Fibroblast of lung (primary cell): ENCODE data around the gene PLA2G6. TPM values are rescaled to one million over a fixed set of nuclear protein-coding genes. Genes with fewer than 3 reads are reported as not detected.

Source experiments
- DNase-seq, 2 donors: peaks; one replicate each; pipeline versions ENCODE4 v3.0.0 to v3.0.0-alpha.2; 2010; ENCODE audit warnings: low read depth in 2 of 2
- H2AFZ ChIP-seq: 2 replicates; pipeline ENCODE4 v1.5.1; 2012; ENCODE audit warnings: low read length, control low read depth, inconsistent platforms
- H3K27ac ChIP-seq: 2 replicates; pipeline ENCODE4 v1.5.1; 2011; ENCODE audit warnings: low read length, control low read depth; ENCODE audit not compliant: insufficient read depth
- H3K27me3 ChIP-seq: 2 replicates; pipeline ENCODE4 v1.5.1; 2011; ENCODE audit warnings: mild to moderate bottlenecking, low read length; ENCODE audit not compliant: control insufficient read depth, insufficient read depth
- H3K36me3 ChIP-seq: 2 replicates; pipeline ENCODE4 v1.5.1; 2011; ENCODE audit warnings: low read length; ENCODE audit not compliant: control insufficient read depth, insufficient read depth
- H3K4me1 ChIP-seq: 2 replicates; pipeline ENCODE4 v1.5.1; 2011; ENCODE audit warnings: low read length; ENCODE audit not compliant: control insufficient read depth, insufficient read depth; ENCODE audit errors: extremely low read depth
- H3K4me2 ChIP-seq: 2 replicates; pipeline ENCODE4 v1.5.1; 2011; ENCODE audit warnings: low read length, control low read depth; ENCODE audit not compliant: insufficient read depth; ENCODE audit errors: extremely low read depth
- H3K4me3 ChIP-seq, 4 experiments: fragments of 200-600 bp in 1 of 4; sonication (generic) in 1 of 4; replicated peaks in 1 of 4; 2 replicates each; pipeline ENCODE4 v1.5.1; 2011 to 2016; ENCODE audit warnings: low read length in 4 of 4, low read depth in 3 of 4, mild to moderate bottlenecking in 3 of 4, control low read depth in 2 of 4, inconsistent platforms in 1 of 4, mixed read lengths in 1 of 4; ENCODE audit not compliant: insufficient read depth in 1 of 4; ENCODE audit errors: control extremely low read depth in 1 of 4
- H3K79me2 ChIP-seq: 2 replicates; pipeline ENCODE4 v1.5.1; 2012; ENCODE audit warnings: mild to moderate bottlenecking, low read length, inconsistent platforms; ENCODE audit not compliant: control insufficient read depth, insufficient read depth
- H3K9ac ChIP-seq: 2 replicates; pipeline ENCODE4 v1.5.1; 2011; ENCODE audit warnings: mild to moderate bottlenecking, low read length, control low read depth; ENCODE audit not compliant: insufficient read depth
- H3K9me3 ChIP-seq: 2 replicates; pipeline ENCODE4 v1.5.1; 2012; ENCODE audit warnings: low read depth, low read length; ENCODE audit not compliant: control insufficient read depth, insufficient read depth
- H4K20me1 ChIP-seq: 2 replicates; pipeline ENCODE4 v1.5.1; 2011; ENCODE audit warnings: low read length; ENCODE audit not compliant: control insufficient read depth, insufficient read depth; ENCODE audit errors: extremely low read depth
- CTCF ChIP-seq, 2 donors: IDR thresholded peaks in 1 of 2; conservative IDR thresholded peaks in 1 of 2; 1 replicate in 1 of 2; 2 replicates in 1 of 2; pipeline ENCODE4 v1.5.1; 2011 to 2012; ENCODE audit warnings: low read length in 2 of 2, control low read depth in 1 of 2, inconsistent platforms in 1 of 2, low read depth in 1 of 2, mild to moderate bottlenecking in 1 of 2
- EZH2 ChIP-seq: IDR thresholded peaks from 2 replicates; pipeline ENCODE4 v1.5.1; 2012; ENCODE audit warnings: low read length, control low read depth, mild to moderate bottlenecking; ENCODE audit errors: missing control alignments
- polyA plus RNA-seq, 2 donors: library from polyadenylated mRNA; depleted of rRNA in 1 of 2; stranded (reverse) in 1 of 2; unstranded in 1 of 2; fragments of >200 nt; gene quantifications; 2 replicates each; pipeline ENCODE4 v1.2.1, GENCODE V29; 2011 to 2012; ENCODE audit warnings: missing spikeins in 1 of 2
- total RNA-seq: library from RNA; depleted of rRNA; stranded (reverse); fragments of >200 nt; gene quantifications from 2 replicates; pipeline ENCODE4 v1.2.1, GENCODE V29; 2014

Gene PLA2G6
- total and polyA plus RNA-seq, 2 donors (not counting 1 experiment from before 2014, with no cell fraction given): 4.8 to 29.9 TPM

GRCh38 chr22:38219632-38220031 is 38.0 kb upstream of the PLA2G6 start:
- no peaks in the 10 kb centered on the region for H3K9me3 ChIP-seq
- no peaks in the 10 kb centered on the region for H4K20me1 ChIP-seq
- H3K36me3 ChIP-seq: peaks cover 18% of the 10 kb centered on the region
- H3K27ac ChIP-seq: peak overlapping the region; percentile 90
- no peak overlapping the region for H2AFZ ChIP-seq
- H3K9ac ChIP-seq: no peak overlapping the region
- peaks cover 17% of the 10 kb centered on the region for H3K4me1 ChIP-seq
- no peak for TF ChIP-seq EZH2
- TF ChIP-seq CTCF (conservative IDR thresholded peaks at IDR 0.05 in 1 of 2, IDR thresholded peaks at IDR 0.05 in 1 of 2; ENCODE audit: low read depth in 1 of 2, low read length in 2 of 2): no peak
- H3K27me3 ChIP-seq: no peaks in the 10 kb centered on the region
- no peak overlapping the region for H3K4me3 ChIP-seq
- H3K79me2 ChIP-seq: no peaks in the 10 kb centered on the region
- DNase-seq: no peak
- H3K4me2 ChIP-seq: no peak overlapping the region

GRCh38 chr22:38218661-38219622 is 37.3 kb upstream of the PLA2G6 start:
- Histone ChIP-seq H3K36me3 (peaks cover 20% of the 10 kb centered on the region), H3K9me3 (no peaks in the 10 kb centered on the region), H3K79me2 (no peaks in the 10 kb centered on the region), H3K4me2 (no peak overlapping the region), H3K4me3 (no peak overlapping the region), H3K27me3 (no peaks in the 10 kb centered on the region), H3K9ac (peak overlapping the region; percentile 51), H3K4me1 (peaks cover 17% of the 10 kb centered on the region), H4K20me1 (no peaks in the 10 kb centered on the region), H2AFZ (no peak overlapping the region), H3K27ac (peak overlapping the region; percentile 90)
- DNase-seq: peak; percentile 83 to 98
- no peak for TF ChIP-seq EZH2
- no peak for TF ChIP-seq CTCF (conservative IDR thresholded peaks at IDR 0.05 in 1 of 2, IDR thresholded peaks at IDR 0.05 in 1 of 2; ENCODE audit: low read depth in 1 of 2, low read length in 2 of 2)

GRCh38 chr22:38215156-38216038 is 33.8 kb upstream of the PLA2G6 start:
- H3K4me2 ChIP-seq: no peak overlapping the region

More at GRCh38 chr22:38215156-38216038, 33.8 kb upstream of the PLA2G6 start:
- peaks cover 17% of the 10 kb centered on the region for H3K4me1 ChIP-seq
- H3K27ac ChIP-seq: no peak overlapping the region
- peaks cover 19% of the 10 kb centered on the region for H3K79me2 ChIP-seq
- H3K27me3 ChIP-seq: no peaks in the 10 kb centered on the region
- no peak for TF ChIP-seq CTCF (conservative IDR thresholded peaks at IDR 0.05 in 1 of 2, IDR thresholded peaks at IDR 0.05 in 1 of 2; ENCODE audit: low read depth in 1 of 2, low read length in 2 of 2)
- no peak for TF ChIP-seq EZH2
- no peak overlapping the region for H3K9ac ChIP-seq
- H4K20me1 ChIP-seq: no peaks in the 10 kb centered on the region
- no peak overlapping the region for H2AFZ ChIP-seq
- H3K4me3 ChIP-seq: no peak overlapping the region
- H3K9me3 ChIP-seq: no peaks in the 10 kb centered on the region
- DNase-seq: no peak
- peaks cover 9% of the 10 kb centered on the region for H3K36me3 ChIP-seq
